MM.1S (cell line): ENCODE data around the gene SGMS1.

Experiments
- DNase-seq: peaks from one replicate; pipeline ENCODE4 v3.0.0-alpha.2; 2015
- H2AFZ ChIP-seq: fragments of 300-600 bp; sonication (generic); 2 replicates; pipeline ENCODE4 v1.6.0; 2016; ENCODE audit warnings: antibody characterized with exemption, low read length
- H3F3A ChIP-seq: fragments of 300-600 bp; sonication (generic); 2 replicates; pipeline ENCODE4 v1.6.1; 2016; ENCODE audit warnings: mild to moderate bottlenecking, antibody characterized with exemption, low read length, moderate library complexity, mixed read lengths; ENCODE audit not compliant: insufficient read depth
- H3K27ac ChIP-seq: fragments of 300-600 bp; sonication (generic); 2 replicates; pipeline ENCODE4 v1.5.1; 2016; ENCODE audit warnings: mild to moderate bottlenecking, low read length
- H3K27me3 ChIP-seq: fragments of 300-600 bp; sonication (generic); replicated peaks from 2 replicates; pipeline ENCODE4 v1.6.0; 2016; ENCODE audit warnings: low read length; ENCODE audit not compliant: insufficient read depth
- H3K36me3 ChIP-seq: fragments of 300-600 bp; sonication (generic); replicated peaks from 2 replicates; pipeline ENCODE4 v1.6.1; 2016; ENCODE audit warnings: mild to moderate bottlenecking, low read length, mixed read lengths; ENCODE audit not compliant: insufficient read depth
- H3K4me1 ChIP-seq: fragments of 300-600 bp; sonication (generic); 2 replicates; pipeline ENCODE4 v1.6.1; 2016; ENCODE audit warnings: low read length, mixed read lengths
- H3K4me2 ChIP-seq: fragments of 300-600 bp; sonication (generic); 2 replicates; pipeline ENCODE4 v1.6.0; 2016; ENCODE audit warnings: low read depth, low read length
- H3K4me3 ChIP-seq: fragments of 300-600 bp; sonication (generic); 2 replicates; pipeline ENCODE4 v1.5.1; 2016; ENCODE audit warnings: low read length, mixed read lengths
- H3K79me2 ChIP-seq: fragments of 300-600 bp; sonication (generic); 2 replicates; pipeline ENCODE4 v1.6.1; 2016; ENCODE audit warnings: mixed run types, low read length, mixed read lengths
- H3K9ac ChIP-seq: fragments of 300-600 bp; sonication (generic); 2 replicates; pipeline ENCODE4 v1.6.1; 2016; ENCODE audit warnings: low read length, mixed read lengths
- H3K9me2 ChIP-seq: fragments of 300-600 bp; sonication (generic); replicated peaks from 2 replicates; pipeline ENCODE4 v1.6.1; 2016; ENCODE audit warnings: mild to moderate bottlenecking, low read length, mixed read lengths; ENCODE audit not compliant: insufficient read depth
- H3K9me3 ChIP-seq: fragments of 300-600 bp; sonication (generic); replicated peaks from 2 replicates; pipeline ENCODE4 v1.6.1; 2016; ENCODE audit warnings: mild to moderate bottlenecking, low read length, mixed read lengths; ENCODE audit not compliant: insufficient read depth
- H4K20me1 ChIP-seq: fragments of 300-600 bp; sonication (generic); 2 replicates; pipeline ENCODE4 v1.6.1; 2016; ENCODE audit warnings: mild to moderate bottlenecking, low read length, moderate library complexity, mixed read lengths; ENCODE audit not compliant: insufficient read depth
- CTCF ChIP-seq: fragments of 300-600 bp; sonication (generic); IDR thresholded peaks from 2 replicates; pipeline ENCODE4 v1.5.1; 2016; ENCODE audit warnings: antibody characterized with exemption, low read length, mixed read lengths
- EZH2 ChIP-seq: fragments of 300-600 bp; sonication (generic); optimal IDR thresholded peaks from 2 replicates; pipeline ENCODE3; 2017; ENCODE audit warnings: low read depth, mild to moderate bottlenecking, antibody characterized with exemption, low read length, mixed read lengths
- EZH2phosphoT487 ChIP-seq: fragments of 300-600 bp; sonication (generic); IDR thresholded peaks from 2 replicates; pipeline ENCODE4 v1.6.1; 2018; ENCODE audit warnings: antibody characterized with exemption, low read length

The SGMS1 gene

DNA sequence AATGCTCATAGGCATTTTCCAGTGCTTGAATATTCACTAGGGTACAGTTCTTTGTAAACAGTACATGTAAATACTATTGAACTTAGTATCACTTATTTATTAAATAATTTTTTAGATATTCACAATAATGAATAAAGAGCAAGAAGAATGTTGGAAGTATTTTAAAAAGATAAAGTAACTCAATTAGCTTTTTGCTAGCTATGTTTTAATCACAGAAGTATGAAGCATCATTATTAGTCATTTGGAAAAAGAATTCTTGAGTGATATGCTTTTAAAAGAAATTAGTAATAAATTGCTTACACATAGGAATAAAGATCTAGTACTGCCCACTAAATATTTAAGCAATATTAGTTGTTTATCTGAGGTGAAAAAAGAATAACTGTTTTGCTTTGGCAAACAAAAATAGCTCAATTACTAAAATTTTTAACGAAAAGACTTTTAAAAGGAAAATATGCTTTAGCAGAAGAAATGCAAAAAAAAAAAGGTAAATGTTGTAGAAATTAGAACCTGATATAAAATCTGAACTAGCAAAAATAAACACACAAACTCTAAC, 66.5 kb downstream of the SGMS1 start:
- Histone ChIP-seq H2AFZ (no peak overlapping the region), H3K9me3 (no peaks in the 10 kb centered on the region), H3F3A (no peaks in the 10 kb centered on the region)

DNA sequence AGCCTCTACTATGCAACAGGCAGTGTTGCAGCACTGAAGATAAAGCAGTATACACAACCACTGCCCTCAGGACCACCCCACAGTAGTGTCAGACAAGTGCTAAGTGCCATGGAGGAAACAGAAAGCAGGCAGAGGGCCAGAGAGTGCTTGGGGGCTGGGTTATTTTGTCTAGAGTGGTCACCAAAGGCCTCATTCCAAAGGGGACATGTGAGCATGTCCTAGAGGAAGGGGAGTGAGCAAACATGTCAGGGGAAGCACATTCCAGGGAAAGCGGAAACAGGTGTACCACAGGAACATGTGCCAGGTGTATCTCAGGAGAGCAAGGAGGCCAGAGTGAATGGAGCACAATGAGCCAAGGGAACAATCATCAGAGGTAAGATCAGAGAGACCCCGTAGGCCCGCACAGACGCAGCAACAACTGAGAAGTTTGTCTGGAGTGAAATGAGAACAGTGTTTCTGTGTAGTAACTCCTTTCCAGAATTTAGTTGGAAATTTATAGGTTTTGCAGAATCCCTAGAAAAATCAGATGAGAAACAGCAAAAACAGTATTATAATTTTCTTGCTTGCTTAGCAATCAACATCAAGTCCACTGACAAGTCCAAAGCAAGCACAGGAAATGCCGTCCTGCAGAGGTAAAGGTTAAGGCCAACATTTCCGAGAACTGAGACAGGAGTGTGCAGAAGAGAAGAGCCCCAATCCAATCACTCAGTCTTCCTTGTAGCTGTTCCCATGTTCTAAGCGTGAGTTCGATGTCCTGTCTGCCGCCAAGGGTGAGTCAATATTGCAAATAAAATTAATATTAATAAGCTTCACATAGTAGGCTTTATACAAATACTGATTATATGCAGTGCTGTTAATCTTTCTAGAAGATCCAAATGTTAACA, 67.3 kb downstream of the SGMS1 start:
- no peak overlapping the region for H3K4me3 ChIP-seq
- no peaks in the 10 kb centered on the region for H3F3A ChIP-seq
- TF ChIP-seq EZH2phosphoT487 (no peak), EZH2 (no peak), CTCF (no peak)
- H3K9me3 ChIP-seq, result no peaks in the 10 kb centered on the region
- peaks cover 62% of the 10 kb centered on the region for H3K79me2 ChIP-seq
- no peaks in the 10 kb centered on the region for H3K27me3 ChIP-seq
- H4K20me1 ChIP-seq, result no peaks in the 10 kb centered on the region
- H3K9me2 ChIP-seq, result no peaks in the 10 kb centered on the region
- H3K4me1 ChIP-seq, result no peaks in the 10 kb centered on the region
- H3K36me3 ChIP-seq, result no peaks in the 10 kb centered on the region
- H2AFZ ChIP-seq, result no peak overlapping the region
- H3K9ac ChIP-seq, result no peak overlapping the region
- DNase-seq, result no peak
- H3K4me2 ChIP-seq, result no peak overlapping the region
- no peak overlapping the region for H3K27ac ChIP-seq

More for the DNA sequence above, 66.5 kb downstream of the SGMS1 start:
- no peak for DNase-seq
- Histone ChIP-seq H3K27me3 (no peaks in the 10 kb centered on the region), H3K9ac (no peak overlapping the region), H3K4me3 (no peak overlapping the region), H3K9me2 (no peaks in the 10 kb centered on the region), H3K4me1 (no peaks in the 10 kb centered on the region), H4K20me1 (no peaks in the 10 kb centered on the region), H3K4me2 (no peak overlapping the region), H3K36me3 (no peaks in the 10 kb centered on the region), H3K79me2 (peaks cover 58% of the 10 kb centered on the region), H3K27ac (no peak overlapping the region)
- no peak for TF ChIP-seq EZH2phosphoT487
- no peak for TF ChIP-seq EZH2
- no peak for TF ChIP-seq CTCF

GRCh38 chr10:50554995-50555568, 68.7 kb downstream of the SGMS1 start:
- H3K4me1 ChIP-seq, result no peaks in the 10 kb centered on the region
- no peak overlapping the region for H3K9ac ChIP-seq
- TF ChIP-seq EZH2 (no peak), CTCF (no peak; the same call in 1 of the 2 replicates), EZH2phosphoT487 (no peak)
- no peaks in the 10 kb centered on the region for H3F3A ChIP-seq
- H3K27ac ChIP-seq, result no peak overlapping the region
- no peak overlapping the region for H2AFZ ChIP-seq
- peaks cover 60% of the 10 kb centered on the region for H3K79me2 ChIP-seq
- H4K20me1 ChIP-seq, result no peaks in the 10 kb centered on the region
- H3K36me3 ChIP-seq, result no peaks in the 10 kb centered on the region
- no peaks in the 10 kb centered on the region for H3K9me3 ChIP-seq
- H3K4me2 ChIP-seq, result no peak overlapping the region
- H3K9me2 ChIP-seq, result no peaks in the 10 kb centered on the region
- H3K27me3 ChIP-seq, result no peaks in the 10 kb centered on the region
- H3K4me3 ChIP-seq, result no peak overlapping the region
- peak; percentile 19 for DNase-seq
